Liver (tissue), 3 donors: ENCODE results near the gene TATDN2.

Experiments used
- EGR1 ChIP-seq, 2 donors: IDR thresholded peaks; 2 replicates each; pipeline ENCODE4 v1.6.1; 2016 to 2018; ENCODE audit warnings: antibody characterized with exemption in 2 of 2, low read depth in 2 of 2
- GABPA ChIP-seq, 2 donors: IDR thresholded peaks in 1 of 2; conservative IDR thresholded peaks in 1 of 2; 2 replicates each; pipeline ENCODE4 v1.6.1; 2016; ENCODE audit warnings: antibody characterized with exemption in 2 of 2, mild to moderate bottlenecking in 1 of 2, moderate library complexity in 1 of 2
- HNF4A ChIP-seq, 2 donors: conservative IDR thresholded peaks; 2 replicates each; pipeline ENCODE4 v1.6.1; 2016; ENCODE audit warnings: antibody characterized with exemption in 2 of 2, mild to moderate bottlenecking in 2 of 2
- RAD21 ChIP-seq, 2 donors: IDR thresholded peaks; 2 replicates each; pipeline ENCODE4 v1.6.1; 2016; ENCODE audit warnings: antibody characterized with exemption in 2 of 2, mild to moderate bottlenecking in 2 of 2
- RXRA ChIP-seq, 2 donors: IDR thresholded peaks; 2 replicates each; pipeline ENCODE4 v1.6.1; 2017 to 2018; ENCODE audit warnings: antibody characterized with exemption in 2 of 2, mild to moderate bottlenecking in 1 of 2
- TAF1 ChIP-seq: conservative IDR thresholded peaks from 2 replicates; pipeline ENCODE4 v1.6.1; 2016; ENCODE audit warnings: antibody characterized with exemption, mild to moderate bottlenecking
- YY1 ChIP-seq: IDR thresholded peaks from 2 replicates; pipeline ENCODE4 v1.6.1; 2016; ENCODE audit warnings: antibody characterized with exemption, mild to moderate bottlenecking
- TF ChIP-seq, protein P1 (sequence below): IDR thresholded peaks from 2 replicates; pipeline ENCODE4 v1.6.1; 2016; ENCODE audit warnings: antibody characterized with exemption
- TF ChIP-seq, protein P2 (sequence below): fragments of 150-350 bp; IDR thresholded peaks from 2 replicates; pipeline ENCODE4 v1.5.1; 2017; ENCODE audit warnings: improper control_type of control experiment, low read depth, low read length; ENCODE audit not compliant: missing input control
- TF ChIP-seq, protein P3 (sequence below): IDR thresholded peaks from 2 replicates; pipeline ENCODE4 v1.6.1; 2016; ENCODE audit warnings: antibody characterized with exemption, mild to moderate bottlenecking
- TF ChIP-seq, protein P4 (sequence below): IDR thresholded peaks from 2 replicates; pipeline ENCODE4 v1.6.1; 2016; ENCODE audit warnings: antibody characterized with exemption
- TF ChIP-seq, protein P5 (sequence below): IDR thresholded peaks from 2 replicates; pipeline ENCODE4 v1.6.1; 2016; ENCODE audit warnings: antibody characterized with exemption
- donor health status: healthy.
- donor health status: healthy.

DNA sequence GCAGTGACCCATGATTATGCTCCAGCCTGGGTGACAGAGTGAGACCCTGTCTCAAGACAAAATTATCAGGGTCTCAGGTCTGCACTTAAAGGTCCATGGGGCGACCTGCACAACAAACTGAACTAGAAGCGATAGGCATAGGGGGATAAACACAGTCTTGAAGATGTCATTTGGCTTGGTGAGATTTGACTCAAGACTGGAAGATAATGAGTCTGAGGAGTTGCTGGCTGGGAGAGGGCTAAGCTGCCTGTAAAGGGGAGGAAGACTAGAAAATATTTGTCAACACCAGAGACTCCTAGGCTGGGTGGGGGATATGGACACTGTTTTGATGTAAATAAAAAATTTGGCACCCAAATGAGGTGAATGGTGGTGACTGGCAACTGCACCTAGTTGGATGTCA lies 24.7 kb downstream of the TATDN2 start:
- TF ChIP-seq, protein P1, sequence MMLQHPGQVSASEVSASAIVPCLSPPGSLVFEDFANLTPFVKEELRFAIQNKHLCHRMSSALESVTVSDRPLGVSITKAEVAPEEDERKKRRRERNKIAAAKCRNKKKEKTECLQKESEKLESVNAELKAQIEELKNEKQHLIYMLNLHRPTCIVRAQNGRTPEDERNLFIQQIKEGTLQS: no peak
- TF ChIP-seq YY1: no peak
- TF ChIP-seq, protein P2, sequence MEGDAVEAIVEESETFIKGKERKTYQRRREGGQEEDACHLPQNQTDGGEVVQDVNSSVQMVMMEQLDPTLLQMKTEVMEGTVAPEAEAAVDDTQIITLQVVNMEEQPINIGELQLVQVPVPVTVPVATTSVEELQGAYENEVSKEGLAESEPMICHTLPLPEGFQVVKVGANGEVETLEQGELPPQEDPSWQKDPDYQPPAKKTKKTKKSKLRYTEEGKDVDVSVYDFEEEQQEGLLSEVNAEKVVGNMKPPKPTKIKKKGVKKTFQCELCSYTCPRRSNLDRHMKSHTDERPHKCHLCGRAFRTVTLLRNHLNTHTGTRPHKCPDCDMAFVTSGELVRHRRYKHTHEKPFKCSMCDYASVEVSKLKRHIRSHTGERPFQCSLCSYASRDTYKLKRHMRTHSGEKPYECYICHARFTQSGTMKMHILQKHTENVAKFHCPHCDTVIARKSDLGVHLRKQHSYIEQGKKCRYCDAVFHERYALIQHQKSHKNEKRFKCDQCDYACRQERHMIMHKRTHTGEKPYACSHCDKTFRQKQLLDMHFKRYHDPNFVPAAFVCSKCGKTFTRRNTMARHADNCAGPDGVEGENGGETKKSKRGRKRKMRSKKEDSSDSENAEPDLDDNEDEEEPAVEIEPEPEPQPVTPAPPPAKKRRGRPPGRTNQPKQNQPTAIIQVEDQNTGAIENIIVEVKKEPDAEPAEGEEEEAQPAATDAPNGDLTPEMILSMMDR: no peak
- no peak for TF ChIP-seq TAF1
- TF ChIP-seq RXRA (IDR thresholded peaks at IDR 0.05): no peak
- no peak for TF ChIP-seq RAD21 (IDR thresholded peaks at IDR 0.05)
- TF ChIP-seq, protein P3, sequence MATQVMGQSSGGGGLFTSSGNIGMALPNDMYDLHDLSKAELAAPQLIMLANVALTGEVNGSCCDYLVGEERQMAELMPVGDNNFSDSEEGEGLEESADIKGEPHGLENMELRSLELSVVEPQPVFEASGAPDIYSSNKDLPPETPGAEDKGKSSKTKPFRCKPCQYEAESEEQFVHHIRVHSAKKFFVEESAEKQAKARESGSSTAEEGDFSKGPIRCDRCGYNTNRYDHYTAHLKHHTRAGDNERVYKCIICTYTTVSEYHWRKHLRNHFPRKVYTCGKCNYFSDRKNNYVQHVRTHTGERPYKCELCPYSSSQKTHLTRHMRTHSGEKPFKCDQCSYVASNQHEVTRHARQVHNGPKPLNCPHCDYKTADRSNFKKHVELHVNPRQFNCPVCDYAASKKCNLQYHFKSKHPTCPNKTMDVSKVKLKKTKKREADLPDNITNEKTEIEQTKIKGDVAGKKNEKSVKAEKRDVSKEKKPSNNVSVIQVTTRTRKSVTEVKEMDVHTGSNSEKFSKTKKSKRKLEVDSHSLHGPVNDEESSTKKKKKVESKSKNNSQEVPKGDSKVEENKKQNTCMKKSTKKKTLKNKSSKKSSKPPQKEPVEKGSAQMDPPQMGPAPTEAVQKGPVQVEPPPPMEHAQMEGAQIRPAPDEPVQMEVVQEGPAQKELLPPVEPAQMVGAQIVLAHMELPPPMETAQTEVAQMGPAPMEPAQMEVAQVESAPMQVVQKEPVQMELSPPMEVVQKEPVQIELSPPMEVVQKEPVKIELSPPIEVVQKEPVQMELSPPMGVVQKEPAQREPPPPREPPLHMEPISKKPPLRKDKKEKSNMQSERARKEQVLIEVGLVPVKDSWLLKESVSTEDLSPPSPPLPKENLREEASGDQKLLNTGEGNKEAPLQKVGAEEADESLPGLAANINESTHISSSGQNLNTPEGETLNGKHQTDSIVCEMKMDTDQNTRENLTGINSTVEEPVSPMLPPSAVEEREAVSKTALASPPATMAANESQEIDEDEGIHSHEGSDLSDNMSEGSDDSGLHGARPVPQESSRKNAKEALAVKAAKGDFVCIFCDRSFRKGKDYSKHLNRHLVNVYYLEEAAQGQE: no peak
- TF ChIP-seq GABPA (IDR thresholded peaks at IDR 0.05 in 1 of 2, conservative IDR thresholded peaks at IDR 0.05 in 1 of 2): no peak
- no peak for TF ChIP-seq EGR1 (IDR thresholded peaks at IDR 0.05; ENCODE audit: low read depth in 2 of 2)
- TF ChIP-seq, protein P4, sequence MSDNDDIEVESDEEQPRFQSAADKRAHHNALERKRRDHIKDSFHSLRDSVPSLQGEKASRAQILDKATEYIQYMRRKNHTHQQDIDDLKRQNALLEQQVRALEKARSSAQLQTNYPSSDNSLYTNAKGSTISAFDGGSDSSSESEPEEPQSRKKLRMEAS: no peak
- TF ChIP-seq HNF4A (conservative IDR thresholded peaks at IDR 0.05): no peak
- TF ChIP-seq, protein P5, sequence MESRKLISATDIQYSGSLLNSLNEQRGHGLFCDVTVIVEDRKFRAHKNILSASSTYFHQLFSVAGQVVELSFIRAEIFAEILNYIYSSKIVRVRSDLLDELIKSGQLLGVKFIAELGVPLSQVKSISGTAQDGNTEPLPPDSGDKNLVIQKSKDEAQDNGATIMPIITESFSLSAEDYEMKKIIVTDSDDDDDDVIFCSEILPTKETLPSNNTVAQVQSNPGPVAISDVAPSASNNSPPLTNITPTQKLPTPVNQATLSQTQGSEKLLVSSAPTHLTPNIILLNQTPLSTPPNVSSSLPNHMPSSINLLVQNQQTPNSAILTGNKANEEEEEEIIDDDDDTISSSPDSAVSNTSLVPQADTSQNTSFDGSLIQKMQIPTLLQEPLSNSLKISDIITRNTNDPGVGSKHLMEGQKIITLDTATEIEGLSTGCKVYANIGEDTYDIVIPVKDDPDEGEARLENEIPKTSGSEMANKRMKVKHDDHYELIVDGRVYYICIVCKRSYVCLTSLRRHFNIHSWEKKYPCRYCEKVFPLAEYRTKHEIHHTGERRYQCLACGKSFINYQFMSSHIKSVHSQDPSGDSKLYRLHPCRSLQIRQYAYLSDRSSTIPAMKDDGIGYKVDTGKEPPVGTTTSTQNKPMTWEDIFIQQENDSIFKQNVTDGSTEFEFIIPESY: no peak
